Eye (tissue), 1 donor: ENCODE data around the gene PITPNM1.

Experiments
- DNase-seq: peaks from one replicate; pipeline ENCODE4 v3.0.0-alpha.2; 2015

The PITPNM1 gene

GRCh38 chr11:67463186-67463585, 42.0 kb downstream of the PITPNM1 start:
- no peak for DNase-seq

- no peak for DNase-seq
Observed at GRCh38 chr11:67458266-67458665, 46.9 kb downstream of the PITPNM1 start.

GRCh38 chr11:67457453-67457852, 47.7 kb downstream of the PITPNM1 start:
- DNase-seq: no peak

- DNase-seq: no peak
Observed at GRCh38 chr11:67456068-67456705, 49.0 kb downstream of the PITPNM1 start.

- DNase-seq: no peak
Observed at GRCh38 chr11:67455054-67455453, 50.1 kb downstream of the PITPNM1 start, which contains the start of gene CABP4. TSS of gene CABP4 (plus strand) at chr11:67455354. CDS start at chr11:67455424, 70 bp downstream.

- DNase-seq: no peak
Observed at GRCh38 chr11:67453816-67454732, 51.1 kb downstream of the PITPNM1 start.

- DNase-seq: no peak
Observed at GRCh38 chr11:67452141-67452952, 52.8 kb downstream of the PITPNM1 start, which contains the start of gene GPR152. TSS of gene GPR152 (minus strand) at chr11:67452729. CDS start at chr11:67452724, 5 bp downstream.

GRCh38 chr11:67451658-67451976, 53.5 kb downstream of the PITPNM1 start:
- no peak for DNase-seq

- no peak for DNase-seq
Observed at GRCh38 chr11:67450796-67451657, 54.1 kb downstream of the PITPNM1 start.

- no peak for DNase-seq
Observed at GRCh38 chr11:67449116-67449844, 55.9 kb downstream of the PITPNM1 start.

- no peak for DNase-seq
Observed at GRCh38 chr11:67448220-67448609, 56.9 kb downstream of the PITPNM1 start.

GRCh38 chr11:67445515-67445914, 59.6 kb downstream of the PITPNM1 start:
- DNase-seq: no peak

- DNase-seq: no peak
Observed at GRCh38 chr11:67442504-67443404, 62.4 kb downstream of the PITPNM1 start.
